OCI-LY7 (cell line): ENCODE results near the gene IFI27L1. TPM values are rescaled to one million over a fixed set of nuclear protein-coding genes. Genes with fewer than 3 reads are reported as not detected.

Experiments
- BruUV-seq: library from RNA; stranded (reverse); fragments of 400-500 nt; replicated peaks from 2 replicates; lab custom pipeline; 2021; lab: Mats Ljungman, UMichigan
- CTCF ChIA-PET: fragments of 300-600 bp; sonication (Branson Sonifier 250); formaldehyde crosslinking; loops from one replicate; lab custom pipeline; 2022; ENCODE audit warnings: antibody characterized with exemption; ENCODE audit not compliant: unreplicated experiment; lab: Charles Lee
- POLR2A ChIA-PET: fragments of 300-600 bp; sonication (Branson Sonifier 250); formaldehyde crosslinking; loops from one replicate; lab custom pipeline; 2022; ENCODE audit warnings: antibody characterized with exemption; lab: Charles Lee
- DNase-seq: peaks from one replicate; pipeline ENCODE4 v3.0.0-alpha.2; 2015; ENCODE audit warnings: low spot score
- H2AFZ ChIP-seq: fragments of 200-600 bp; sonication (generic), shearing (Covaris generic); 2 replicates; pipeline ENCODE4 v1.6.1; 2014; ENCODE audit warnings: mild to moderate bottlenecking, antibody characterized with exemption, low read length, moderate library complexity
- H3K27ac ChIP-seq: fragments of 200-600 bp; sonication (generic); 2 replicates; pipeline ENCODE4 v1.5.1; 2014; ENCODE audit warnings: mixed run types, low read depth, mild to moderate bottlenecking, moderate library complexity, low read length, inconsistent platforms; ENCODE audit not compliant: poor library complexity, severe bottlenecking
- H3K36me3 ChIP-seq: fragments of 200-600 bp; sonication (generic); 2 replicates; pipeline ENCODE4 v1.6.1; 2014; ENCODE audit warnings: mild to moderate bottlenecking, antibody characterized with exemption, low read length, moderate library complexity, mixed read lengths; ENCODE audit not compliant: insufficient read depth
- H3K4me1 ChIP-seq: fragments of 200-600 bp; sonication (generic); 2 replicates; pipeline ENCODE4 v1.5.1; 2014; ENCODE audit warnings: mild to moderate bottlenecking, low read length; ENCODE audit not compliant: insufficient read depth, poor library complexity, severe bottlenecking
- H3K4me2 ChIP-seq: fragments of 200-600 bp; sonication (generic); 2 replicates; pipeline ENCODE4 v1.6.1; 2014; ENCODE audit warnings: mild to moderate bottlenecking, low read length
- H3K4me3 ChIP-seq: fragments of 200-600 bp; sonication (generic); 2 replicates; pipeline ENCODE4 v1.5.1; 2014; ENCODE audit warnings: mild to moderate bottlenecking, low read depth, low read length; ENCODE audit not compliant: poor library complexity, severe bottlenecking
- H3K79me2 ChIP-seq: fragments of 200-600 bp; sonication (generic); 2 replicates; pipeline ENCODE4 v1.6.1; 2016; ENCODE audit warnings: low read depth, mild to moderate bottlenecking, low read length, moderate library complexity, mixed read lengths; ENCODE audit not compliant: insufficient read depth
- H3K9me2 ChIP-seq: fragments of 200-600 bp; sonication (generic); 2 replicates; pipeline ENCODE4 v1.6.1; 2016; ENCODE audit warnings: mild to moderate bottlenecking, low read length, mixed read lengths; ENCODE audit not compliant: insufficient read depth
- H3K9me3 ChIP-seq: fragments of 200-600 bp; sonication (generic); 2 replicates; pipeline ENCODE4 v1.6.1; 2014; ENCODE audit warnings: mild to moderate bottlenecking, mixed run types, low read length, mixed read lengths
- H4K20me1 ChIP-seq: fragments of 200-600 bp; sonication (generic); 2 replicates; pipeline ENCODE4 v1.6.1; 2014; ENCODE audit warnings: mild to moderate bottlenecking, antibody characterized with exemption, low read length, moderate library complexity, mixed read lengths; ENCODE audit not compliant: insufficient read depth
- CTCF ChIP-seq: fragments of 200-600 bp; sonication (generic); conservative IDR thresholded peaks from 2 replicates; pipeline ENCODE4 v1.5.1; 2014; ENCODE audit warnings: mild to moderate bottlenecking, antibody characterized with exemption, low read length, moderate library complexity, mixed read lengths
- EZH2phosphoT487 ChIP-seq: fragments of 200-600 bp; sonication (generic); IDR thresholded peaks from 2 replicates; pipeline ENCODE4 v1.6.1; 2018; ENCODE audit warnings: low read depth, borderline replicate concordance, mild to moderate bottlenecking, mixed run types, antibody characterized with exemption, low read length, moderate library complexity, mixed read lengths
- intact Hi-C: fragments of 100-400 bp; cut with micrococcal nuclease; formaldehyde crosslinking; loops from one replicate; pipeline ENCODE4 v1.10.0; 2022; ENCODE audit not compliant: unreplicated experiment
- total RNA-seq, 2 experiments: library from RNA; depleted of rRNA in 1 of 2; stranded (reverse); fragments of >200 nt in 1 of 2; shearing (Covaris generic) in 1 of 2; gene quantifications; 2 replicates each; pipeline ENCODE4 v1.2.3, GENCODE V29; 2014 to 2022

The IFI27L1 gene
- total RNA-seq, 2 experiments from 2014 or later: 49.0 to 61.5 TPM

- BruUV-seq: no TSS peak
- Histone ChIP-seq H3K4me3 (no peak overlapping the region), H4K20me1 (no peaks in the 10 kb centered on the region), H3K27ac (no peak overlapping the region), H3K4me1 (no peaks in the 10 kb centered on the region), H3K79me2 (no peaks in the 10 kb centered on the region), H3K4me2 (no peak overlapping the region), H2AFZ (no peak overlapping the region), H3K9me2 (no peaks in the 10 kb centered on the region), H3K9me3 (no peaks in the 10 kb centered on the region), H3K36me3 (no peaks in the 10 kb centered on the region)
- intact Hi-C loops: no loop called here
- CTCF ChIA-PET: interaction anchor here (0.6 kb wide), 1 partner anchor 458 kb away, joined by 3 read pairs; no protein-coding TSS in a partner anchor
- DNase-seq: no peak
- POLR2A ChIA-PET: no interaction called here
- no peak for TF ChIP-seq CTCF
- no peak for TF ChIP-seq EZH2phosphoT487
These were observed 32.9 kb downstream of the IFI27L1 start for GRCh38 chr14:94113908-94114588.

GRCh38 chr14:94114589-94115057 is 33.5 kb downstream of the IFI27L1 start:
- ChIA-PET POLR2A (interaction anchor here (0.7 to 1.2 kb wide), 3 partner anchors 14 to 1513 kb away, joined by 3 read pairs; no protein-coding TSS in a partner anchor), CTCF (interaction anchor here (0.6 kb wide), 1 partner anchor 459 kb away, joined by 3 read pairs; no protein-coding TSS in a partner anchor)
- intact Hi-C loops: no loop called here

More at GRCh38 chr14:94114589-94115057, 33.5 kb downstream of the IFI27L1 start:
- no TSS peak for BruUV-seq
- Histone ChIP-seq H3K9me2 (no peaks in the 10 kb centered on the region), H2AFZ (no peak overlapping the region), H3K4me1 (no peaks in the 10 kb centered on the region), H3K4me3 (no peak overlapping the region), H3K9me3 (no peaks in the 10 kb centered on the region), H3K27ac (no peak overlapping the region), H3K79me2 (no peaks in the 10 kb centered on the region), H3K36me3 (no peaks in the 10 kb centered on the region), H3K4me2 (no peak overlapping the region), H4K20me1 (no peaks in the 10 kb centered on the region)
- DNase-seq: no peak
- TF ChIP-seq CTCF: no peak
- TF ChIP-seq EZH2phosphoT487: no peak
